RWPE1 (cell line): ENCODE data around the gene TCEAL1.
A peak's percentile ranks its signal among the peaks of the same experiment; 100 is the strongest.
"Not testable (repeated sequence)": the region's sequence is repeated elsewhere in the genome, so short reads cannot be mapped to it uniquely, and the experiment has no call there.

Experiments used
- CTCF ChIA-PET: fragments of 350-600 bp; sonication (Branson Sonifier 250); formaldehyde crosslinking; extraction: SDS; loops from one replicate; lab custom pipeline; 2021; lab: Yijun Ruan, JAX
- POLR2A ChIA-PET: fragments of 400-600 bp; formaldehyde crosslinking; extraction: SDS; loops from one replicate; lab custom pipeline; 2020; ENCODE audit warnings: antibody characterized with exemption; ENCODE audit not compliant: low non-redundant PET; lab: Yijun Ruan, JAX
- DNase-seq: peaks from one replicate; pipeline ENCODE4 v3.0.0; 2012; ENCODE audit warnings: low spot score
- H3K27ac ChIP-seq: fragments of 450-650 bp; 2 replicates; pipeline ENCODE4 v1.5.1; 2017
- CTCF ChIP-seq: fragments of 450-650 bp; conservative IDR thresholded peaks from 2 replicates; pipeline ENCODE4 v1.5.1; 2017; ENCODE audit warnings: low read depth, mild to moderate bottlenecking

TCEAL1 gene

GRCh38 chrX:103651151-103651773, 22.5 kb downstream of the TCEAL1 start:
- CTCF ChIA-PET: no interaction called here
- TF ChIP-seq CTCF: no peak

GRCh38 chrX:103655230-103656000, 26.6 kb downstream of the TCEAL1 start:
- POLR2A ChIA-PET, CTCF ChIA-PET, H3K27ac ChIP-seq, DNase-seq: not testable (repeated sequence)

More at GRCh38 chrX:103651151-103651773, 22.5 kb downstream of the TCEAL1 start:
- POLR2A ChIA-PET: no interaction called here
- H3K27ac ChIP-seq: no peak overlapping the region
- no peak for DNase-seq

- peak overlapping the region; percentile 53; the same call in 1 of the 2 replicates for H3K27ac ChIP-seq
- TF ChIP-seq CTCF: no peak
- CTCF ChIA-PET: no interaction called here
- POLR2A ChIA-PET: no interaction called here
- DNase-seq: peak; percentile 71
These were observed 27.8 kb downstream of the TCEAL1 start for GRCh38 chrX:103656617-103657016.

GRCh38 chrX:103657066-103657465, 28.3 kb downstream of the TCEAL1 start:
- H3K27ac ChIP-seq: peak overlapping the region; percentile 53; the same call in 1 of the 2 replicates
- POLR2A ChIA-PET, DNase-seq: not testable (repeated sequence)
- CTCF ChIA-PET: interaction anchor here (0.6 kb wide), 1 partner anchor 515 kb away, joined by 9 read pairs; no protein-coding TSS in a partner anchor

GRCh38 chrX:103658681-103659433, 30.1 kb downstream of the TCEAL1 start:
- POLR2A ChIA-PET: no interaction called here
- CTCF ChIA-PET: no interaction called here
- no peak overlapping the region for H3K27ac ChIP-seq
- TF ChIP-seq CTCF: no peak
- no peak for DNase-seq

- H3K27ac ChIP-seq, DNase-seq, POLR2A ChIA-PET, CTCF ChIA-PET: not testable (repeated sequence)
These were observed 30.7 kb downstream of the TCEAL1 start for GRCh38 chrX:103659460-103659859.

- no peak for TF ChIP-seq CTCF
- no peak overlapping the region for H3K27ac ChIP-seq
- ChIA-PET POLR2A (no interaction called here), CTCF (no interaction called here)
- DNase-seq: no peak
These were observed 35.4 kb downstream of the TCEAL1 start for GRCh38 chrX:103663981-103664762.
